IMR-90 (cell line): ENCODE results near the gene RPS6KA2. TPM values are rescaled to one million over a fixed set of nuclear protein-coding genes. Genes with fewer than 3 reads are reported as not detected.

Experiments used
- ATAC-seq: fragments of 200-7000 bp; cut with Tn5 transposase; 2 replicates; pipeline ENCODE4 v1.9.1; 2020; ENCODE audit warnings: low read depth, mild to moderate bottlenecking, moderate library complexity
- BruUV-seq: library from RNA; stranded (reverse); fragments of 400-500 nt; replicated peaks from 2 replicates; lab custom pipeline; 2021; lab: Mats Ljungman, UMichigan
- CTCF ChIA-PET: fragments of 300-600 bp; formaldehyde crosslinking; extraction: SDS; loops from one replicate; lab custom pipeline; 2021; ENCODE audit warnings: antibody characterized with exemption; lab: Yijun Ruan, JAX
- POLR2A ChIA-PET: fragments of 300-600 bp; sonication (Branson Sonifier 250); formaldehyde crosslinking; loops from one replicate; lab custom pipeline; 2022; ENCODE audit warnings: antibody characterized with exemption; ENCODE audit not compliant: unreplicated experiment; lab: Charles Lee
- DNase-seq: peaks from one replicate; pipeline ENCODE4 v3.0.0; 2013
- H2AFZ ChIP-seq: replicated peaks from 2 replicates; pipeline ENCODE3; 2013; ENCODE audit warnings: low read length, mild to moderate bottlenecking; ENCODE audit not compliant: poor library complexity
- H2AK5ac ChIP-seq: 2 replicates; pipeline ENCODE4 v1.6.1; 2013; ENCODE audit warnings: low read depth, low read length, inconsistent platforms
- H2AK9ac ChIP-seq: replicated peaks from 2 replicates; pipeline ENCODE3; 2013; ENCODE audit warnings: mild to moderate bottlenecking, low read depth, low read length, moderate library complexity; ENCODE audit not compliant: poor library complexity
- H2BK120ac ChIP-seq: 2 replicates; pipeline ENCODE4 v1.6.1; 2013; ENCODE audit warnings: low read depth, low read length, inconsistent platforms
- H2BK15ac ChIP-seq: 3 replicates; pipeline ENCODE4 v1.6.1; 2013; ENCODE audit warnings: low read depth, low read length, inconsistent platforms
- H2BK20ac ChIP-seq: 2 replicates; pipeline ENCODE4 v1.6.1; 2013; ENCODE audit warnings: low read depth, mild to moderate bottlenecking, inconsistent platforms, low read length, moderate library complexity
- H2BK5ac ChIP-seq: 2 replicates; pipeline ENCODE4 v1.6.1; 2013; ENCODE audit warnings: mild to moderate bottlenecking, low read depth, low read length, inconsistent platforms; ENCODE audit not compliant: poor library complexity, severe bottlenecking
- H3K14ac ChIP-seq: replicated peaks from 2 replicates; pipeline ENCODE4 v1.6.1; 2013; ENCODE audit warnings: low read depth, low read length, inconsistent platforms
- H3K18ac ChIP-seq: 2 replicates; pipeline ENCODE4 v1.6.1; 2013; ENCODE audit warnings: low read depth, low read length, control low read depth
- H3K23ac ChIP-seq: 2 replicates; pipeline ENCODE4 v1.6.1; 2013; ENCODE audit warnings: low read depth, low read length, inconsistent platforms
- H3K27ac ChIP-seq: 2 replicates; pipeline ENCODE4 v1.5.1; 2013; ENCODE audit warnings: mild to moderate bottlenecking, control low read depth, low read length; ENCODE audit not compliant: insufficient read depth
- H3K27me3 ChIP-seq: 2 replicates; pipeline ENCODE4 v1.6.1; 2013; ENCODE audit warnings: low read length; ENCODE audit not compliant: control insufficient read depth, insufficient read depth
- H3K36me3 ChIP-seq: 2 replicates; pipeline ENCODE4 v1.6.1; 2013; ENCODE audit warnings: low read length, mixed read lengths; ENCODE audit not compliant: control insufficient read depth, insufficient read depth
- H3K4ac ChIP-seq: 2 replicates; pipeline ENCODE4 v1.6.1; 2013; ENCODE audit warnings: low read depth, low read length, inconsistent platforms
- H3K4me1 ChIP-seq: 2 replicates; pipeline ENCODE4 v1.6.1; 2013; ENCODE audit warnings: low read length, mixed read lengths; ENCODE audit not compliant: control insufficient read depth, insufficient read depth
- H3K4me2 ChIP-seq: 2 replicates; pipeline ENCODE4 v1.6.1; 2013; ENCODE audit warnings: low read depth, mild to moderate bottlenecking, control low read depth, low read length, moderate library complexity
- H3K4me3 ChIP-seq: 2 replicates; pipeline ENCODE4 v1.5.1; 2013; ENCODE audit warnings: low read depth, mild to moderate bottlenecking, control low read depth, low read length, moderate library complexity; ENCODE audit not compliant: insufficient read depth
- H3K56ac ChIP-seq: 2 replicates; pipeline ENCODE4 v1.6.1; 2013; ENCODE audit warnings: low read length, inconsistent platforms; ENCODE audit not compliant: insufficient read depth; ENCODE audit errors: extremely low read depth
- H3K79me1 ChIP-seq, 2 experiments: 2 replicates each; pipeline ENCODE4 v1.6.1; 2013; ENCODE audit warnings: low read length in 2 of 2, inconsistent platforms in 1 of 2, low read depth in 1 of 2
- H3K9ac ChIP-seq: 2 replicates; pipeline ENCODE4 v1.6.1; 2013; ENCODE audit warnings: low read depth, low read length, control low read depth
- H3K9me1 ChIP-seq: 2 replicates; pipeline ENCODE4 v1.6.1; 2013; ENCODE audit warnings: low read length, inconsistent platforms; ENCODE audit not compliant: insufficient read depth
- H3K9me3 ChIP-seq: 2 replicates; pipeline ENCODE4 v1.6.1; 2013; ENCODE audit warnings: low read length; ENCODE audit not compliant: control insufficient read depth, insufficient read depth
- H4K20me1 ChIP-seq: 2 replicates; pipeline ENCODE4 v1.6.1; 2013; ENCODE audit warnings: low read length, inconsistent platforms; ENCODE audit not compliant: insufficient read depth
- H4K5ac ChIP-seq: 2 replicates; pipeline ENCODE4 v1.6.1; 2013; ENCODE audit warnings: mild to moderate bottlenecking, low read depth, low read length, control low read depth
- H4K8ac ChIP-seq, 2 experiments: 2 replicates each; pipeline ENCODE4 v1.6.1; 2013; ENCODE audit warnings: low read depth in 2 of 2, low read length in 2 of 2, control low read depth in 1 of 2, inconsistent platforms in 1 of 2
- H4K91ac ChIP-seq: 2 replicates; pipeline ENCODE4 v1.6.1; 2013; ENCODE audit warnings: low read depth, low read length, inconsistent platforms; ENCODE audit not compliant: insufficient read depth
- MAZ ChIP-seq: IDR thresholded peaks from 2 replicates; pipeline ENCODE4 v1.6.1; 2012; ENCODE audit warnings: low read depth, mild to moderate bottlenecking, low read length, improper control_type of control experiment, moderate library complexity, borderline replicate concordance
- WGBS, 2 experiments: methylation state at CpG; one replicate each; pipeline versions ENCODE4 v1.1.5 to v1.1.7; 2013; ENCODE audit warnings: missing lambda C conversion rate in 2 of 2; ENCODE audit not compliant: insufficient read length in 1 of 2; ENCODE audit errors: extremely low coverage in 2 of 2; 5-methylcytosine and 5-hydroxymethylcytosine counted together
- dilution Hi-C: fragments of 300-500 bp; cut with HindIII; formaldehyde crosslinking; loops from one replicate; pipeline ENCODE4 v1.14.3; 2018; ENCODE audit warnings: low sequenced_read_pairs; ENCODE audit not compliant: unreplicated experiment
- in situ Hi-C: fragments of 300-500 bp; cut with MboI; formaldehyde crosslinking; loops from 3 replicates; pipeline ENCODE4 v1.14.3; 2019; ENCODE audit warnings: low sequenced_read_pairs, inconsistent platforms, mixed read lengths
- intact Hi-C: fragments of 100-400 bp; cut with micrococcal nuclease; formaldehyde crosslinking; loops from 2 replicates; pipeline ENCODE4 v1.10.0; 2022
- polyA plus RNA-seq, 3 experiments: library from polyadenylated mRNA; depleted of rRNA; stranded (reverse); fragments of >200 nt; gene quantifications; 2 replicates each; pipeline ENCODE4 v1.2.3, GENCODE V29; 2012; ENCODE audit warnings: low replicate concordance in 1 of 3
- total RNA-seq: library from RNA; depleted of rRNA; stranded (reverse); fragments of >200 nt; gene quantifications from 2 replicates; pipeline ENCODE4 v1.2.3, GENCODE V29; 2012
- TF ChIP-seq, protein P1 (sequence below): conservative IDR thresholded peaks from 2 replicates; pipeline ENCODE4 v1.5.1; 2012; ENCODE audit warnings: mild to moderate bottlenecking, low read depth, low read length, improper control_type of control experiment

RPS6KA2 gene
- total and polyA plus RNA-seq, 2 of the 4 experiments (the other 2 are of a cell fraction): 26.9 to 31.3 TPM

DNA sequence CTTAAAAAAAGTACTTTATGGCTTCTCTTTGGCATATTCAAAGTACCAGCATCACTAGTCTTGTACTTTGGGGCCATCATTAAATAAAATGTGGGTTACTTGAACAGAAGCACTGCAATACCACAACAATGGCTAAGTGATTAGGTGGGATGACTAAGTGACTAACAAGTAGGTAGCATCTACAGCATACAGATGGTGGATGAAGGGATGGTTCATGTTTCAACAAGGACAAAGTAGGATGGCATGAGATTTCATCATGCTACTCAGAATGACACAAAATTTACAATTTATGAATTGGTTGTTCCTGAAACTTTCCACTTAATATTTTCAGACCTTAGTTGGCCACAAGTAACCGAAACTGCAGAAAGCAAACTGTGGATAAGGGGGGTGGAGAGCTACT is 252.0 kb downstream of the RPS6KA2 start:
- Histone ChIP-seq H2BK20ac (no peak overlapping the region), H4K8ac (no peak overlapping the region), H3K9ac (no peak overlapping the region), H3K27ac (no peak overlapping the region), H3K9me3 (no peaks in the 10 kb centered on the region), H3K4me1 (no peaks in the 10 kb centered on the region), H2BK120ac (no peak overlapping the region), H2AK5ac (no peak overlapping the region), H3K9me1 (no peaks in the 10 kb centered on the region), H2BK15ac (no peak overlapping the region), H2AK9ac (no peak overlapping the region), H3K56ac (no peak overlapping the region), H2BK5ac (no peak overlapping the region), H3K79me1 (no peaks in the 10 kb centered on the region), H3K4me3 (no peak overlapping the region), H4K5ac (no peak overlapping the region), H3K4me2 (no peak overlapping the region), H2AFZ (no peak overlapping the region), H3K14ac (no peak overlapping the region), H3K23ac (no peak overlapping the region), H4K20me1 (no peaks in the 10 kb centered on the region), H3K27me3 (no peaks in the 10 kb centered on the region), H3K18ac (no peak overlapping the region), H4K91ac (no peak overlapping the region), H3K36me3 (no peaks in the 10 kb centered on the region), H3K4ac (no peak overlapping the region)
- TF ChIP-seq, protein P1, sequence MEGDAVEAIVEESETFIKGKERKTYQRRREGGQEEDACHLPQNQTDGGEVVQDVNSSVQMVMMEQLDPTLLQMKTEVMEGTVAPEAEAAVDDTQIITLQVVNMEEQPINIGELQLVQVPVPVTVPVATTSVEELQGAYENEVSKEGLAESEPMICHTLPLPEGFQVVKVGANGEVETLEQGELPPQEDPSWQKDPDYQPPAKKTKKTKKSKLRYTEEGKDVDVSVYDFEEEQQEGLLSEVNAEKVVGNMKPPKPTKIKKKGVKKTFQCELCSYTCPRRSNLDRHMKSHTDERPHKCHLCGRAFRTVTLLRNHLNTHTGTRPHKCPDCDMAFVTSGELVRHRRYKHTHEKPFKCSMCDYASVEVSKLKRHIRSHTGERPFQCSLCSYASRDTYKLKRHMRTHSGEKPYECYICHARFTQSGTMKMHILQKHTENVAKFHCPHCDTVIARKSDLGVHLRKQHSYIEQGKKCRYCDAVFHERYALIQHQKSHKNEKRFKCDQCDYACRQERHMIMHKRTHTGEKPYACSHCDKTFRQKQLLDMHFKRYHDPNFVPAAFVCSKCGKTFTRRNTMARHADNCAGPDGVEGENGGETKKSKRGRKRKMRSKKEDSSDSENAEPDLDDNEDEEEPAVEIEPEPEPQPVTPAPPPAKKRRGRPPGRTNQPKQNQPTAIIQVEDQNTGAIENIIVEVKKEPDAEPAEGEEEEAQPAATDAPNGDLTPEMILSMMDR: no peak
- TF ChIP-seq MAZ: no peak
- intact Hi-C loops (no loop called here), in situ Hi-C loops (no loop called here), dilution Hi-C loops (no loop called here)
- POLR2A ChIA-PET: no interaction called here
- no peak for DNase-seq
- BruUV-seq: no TSS peak
- no CpG with 5 or more reads among the region's 1 CpG for WGBS, 2 experiments
- CTCF ChIA-PET: no interaction called here
- no peak for ATAC-seq
